HG02678 (cell line): ENCODE measurements around the gene UBTD1.
"Not testable (repeated sequence)": the region's sequence is repeated elsewhere in the genome, so short reads cannot be mapped to it uniquely, and the experiment has no call there.

Experiments used
- ATAC-seq: cut with Tn5 transposase; IDR thresholded peaks from one replicate; pipeline ENCODE4 v1.9.1; 2021; ENCODE audit warnings: mild to moderate bottlenecking, moderate library complexity; ENCODE audit not compliant: unreplicated experiment

The UBTD1 gene

GRCh38 chr10:97537186-97537869 lies 38.6 kb downstream of the UBTD1 start:
- ATAC-seq = no peak

- ATAC-seq = no peak
Measured at GRCh38 chr10:97538411-97538810, 39.7 kb downstream of the UBTD1 start.

GRCh38 chr10:97538839-97539238 lies 40.1 kb downstream of the UBTD1 start:
- ATAC-seq = no peak

- no peak for ATAC-seq
Measured at GRCh38 chr10:97539523-97540200, 40.9 kb downstream of the UBTD1 start.

GRCh38 chr10:97540669-97541500 lies 42.2 kb downstream of the UBTD1 start:
- no peak for ATAC-seq

GRCh38 chr10:97542169-97543024 lies 43.7 kb downstream of the UBTD1 start:
- ATAC-seq = no peak

- ATAC-seq = no peak
Measured at GRCh38 chr10:97543025-97543546, 44.4 kb downstream of the UBTD1 start.

- ATAC-seq = no peak
Measured at GRCh38 chr10:97546456-97547270, 47.9 kb downstream of the UBTD1 start.

- no peak for ATAC-seq
Measured at GRCh38 chr10:97547271-97547600, 48.5 kb downstream of the UBTD1 start.

- ATAC-seq = no peak
Measured at GRCh38 chr10:97547962-97548361, 49.2 kb downstream of the UBTD1 start.

- ATAC-seq = no peak
Measured at GRCh38 chr10:97548828-97549455, 50.2 kb downstream of the UBTD1 start.

GRCh38 chr10:97549587-97550322 lies 51.0 kb downstream of the UBTD1 start:
- ATAC-seq = no peak

GRCh38 chr10:97550336-97551149 lies 51.8 kb downstream of the UBTD1 start:
- ATAC-seq = no peak

GRCh38 chr10:97551271-97551670 lies 52.5 kb downstream of the UBTD1 start:
- ATAC-seq = no peak

GRCh38 chr10:97553575-97554031 lies 54.9 kb downstream of the UBTD1 start:
- ATAC-seq = no peak

- ATAC-seq = not testable (repeated sequence)
Measured at GRCh38 chr10:97554336-97554735, 55.6 kb downstream of the UBTD1 start.

GRCh38 chr10:97555541-97555940 lies 56.8 kb downstream of the UBTD1 start:
- ATAC-seq = not testable (repeated sequence)
